Uterus (tissue), 4 donors: ENCODE data around the gene KCNK13. TPM values are rescaled to one million over a fixed set of nuclear protein-coding genes. Genes with fewer than 3 reads are reported as not detected.

Experiments used
- DNase-seq, 2 donors: peaks; one replicate each; pipeline ENCODE4 v3.0.0-alpha.2; 2019 to 2020
- H3K27ac ChIP-seq, 2 donors: fragments of 200-600 bp; sonication (generic); 1 replicate in 1 of 2; 2 replicates in 1 of 2; pipeline ENCODE4 v1.5.1; 2016 to 2018
- H3K27me3 ChIP-seq, 2 donors: fragments of 200-600 bp; sonication (generic); one replicate each; pipeline ENCODE4 v1.5.1; 2018 to 2019; ENCODE audit warnings: control low read depth in 1 of 2
- H3K36me3 ChIP-seq, 2 donors: fragments of 200-600 bp; sonication (generic); one replicate each; pipeline ENCODE4 v1.5.1; 2019; ENCODE audit warnings: control low read depth in 1 of 2
- H3K4me1 ChIP-seq, 2 donors: fragments of 200-600 bp; sonication (generic); one replicate each; pipeline ENCODE4 v1.5.1; 2018 to 2019; ENCODE audit warnings: control low read depth in 1 of 2
- H3K4me3 ChIP-seq, 2 donors: fragments of 200-600 bp; sonication (generic); 1 replicate in 1 of 2; 2 replicates in 1 of 2; pipeline ENCODE4 v1.5.1; 2018 to 2019; ENCODE audit warnings: mild to moderate bottlenecking in 1 of 2
- H3K9me3 ChIP-seq, 2 donors: fragments of 200-600 bp; sonication (generic); one replicate each; pipeline ENCODE4 v1.5.1; 2019; ENCODE audit warnings: control low read depth in 1 of 2
- CTCF ChIP-seq, 4 experiments: fragments of 200-600 bp in 2 of 4; fragments of 450-650 bp in 2 of 4; sonication (generic) in 2 of 4; IDR thresholded peaks; one replicate each; pipeline ENCODE4 v1.5.1; 2016 to 2019; ENCODE audit warnings: antibody characterized with exemption in 4 of 4, mild to moderate bottlenecking in 2 of 4, moderate library complexity in 1 of 4
- POLR2A ChIP-seq, 2 donors: fragments of 450-650 bp; IDR thresholded peaks; one replicate each; pipeline ENCODE4 v1.6.1; 2016; ENCODE audit warnings: antibody characterized with exemption in 2 of 2, mild to moderate bottlenecking in 1 of 2, moderate library complexity in 1 of 2
- intact Hi-C: fragments of 100-400 bp; cut with DNase I; formaldehyde crosslinking; loops from one replicate; pipeline ENCODE4 v1.15.1; 2023; ENCODE audit warnings: low total_unique reads
- total RNA-seq, 4 donors: library from RNA; depleted of rRNA in 3 of 4; stranded (reverse); fragments of >200 nt in 3 of 4; gene quantifications; one replicate each; pipeline versions ENCODE4 v1.1.0 to v1.2.4, GENCODE V29; 2014 to 2023
- donor health status: DM: yes; HTN: yes; CAD: no.

Gene KCNK13
- total RNA-seq, 4 donors from 2014 or later = 0.14 TPM; not detected in 3

- Histone ChIP-seq H3K9me3 (no peaks in the 10 kb centered on the region), H3K4me1 (no peaks in the 10 kb centered on the region), H3K4me3 (no peak overlapping the region), H3K36me3 (no peaks in the 10 kb centered on the region), H3K27me3 (no peaks in the 10 kb centered on the region), H3K27ac (no peak overlapping the region)
- TF ChIP-seq CTCF (IDR thresholded peaks at IDR 0.05) (no peak), POLR2A (IDR thresholded peaks at IDR 0.05) (no peak)
- intact Hi-C loops = no loop called here
- DNase-seq = no peak
Observed at GRCh38 chr14:90132821-90133570, 71.2 kb downstream of the KCNK13 start.

GRCh38 chr14:90136904-90137303 is 75.1 kb downstream of the KCNK13 start:
- TF ChIP-seq POLR2A (IDR thresholded peaks at IDR 0.05) (no peak), CTCF (IDR thresholded peaks at IDR 0.05) (no peak)
- H3K27ac ChIP-seq = no peak overlapping the region
- H3K9me3 ChIP-seq = no peaks in the 10 kb centered on the region
- H3K4me3 ChIP-seq = no peak overlapping the region
- no peaks in the 10 kb centered on the region for H3K27me3 ChIP-seq
- no peaks in the 10 kb centered on the region for H3K36me3 ChIP-seq
- no peaks in the 10 kb centered on the region for H3K4me1 ChIP-seq
- intact Hi-C loops = no loop called here
- no peak for DNase-seq

GRCh38 chr14:90137807-90138206 is 76.0 kb downstream of the KCNK13 start:
- intact Hi-C loops = no loop called here
- TF ChIP-seq POLR2A (IDR thresholded peaks at IDR 0.05) (no peak), CTCF (IDR thresholded peaks at IDR 0.05) (no peak)
- DNase-seq = no peak
- no peak overlapping the region for H3K4me3 ChIP-seq
- H3K27me3 ChIP-seq = no peaks in the 10 kb centered on the region
- H3K27ac ChIP-seq = no peak overlapping the region
- H3K4me1 ChIP-seq = no peaks in the 10 kb centered on the region
- no peaks in the 10 kb centered on the region for H3K36me3 ChIP-seq
- H3K9me3 ChIP-seq = no peaks in the 10 kb centered on the region

- Histone ChIP-seq H3K27ac (no peak overlapping the region), H3K4me1 (no peaks in the 10 kb centered on the region), H3K27me3 (no peaks in the 10 kb centered on the region), H3K36me3 (no peaks in the 10 kb centered on the region), H3K4me3 (no peak overlapping the region), H3K9me3 (no peaks in the 10 kb centered on the region)
- DNase-seq = no peak
- TF ChIP-seq CTCF (IDR thresholded peaks at IDR 0.05) (no peak), POLR2A (IDR thresholded peaks at IDR 0.05) (no peak)
- intact Hi-C loops = no loop called here
Observed at GRCh38 chr14:90139199-90139598, 77.4 kb downstream of the KCNK13 start.

GRCh38 chr14:90140298-90140955 is 78.6 kb downstream of the KCNK13 start:
- Histone ChIP-seq H3K9me3 (no peaks in the 10 kb centered on the region), H3K36me3 (no peaks in the 10 kb centered on the region), H3K27me3 (no peaks in the 10 kb centered on the region), H3K4me1 (no peaks in the 10 kb centered on the region), H3K27ac (no peak overlapping the region), H3K4me3 (no peak overlapping the region)
- TF ChIP-seq POLR2A (IDR thresholded peaks at IDR 0.05) (no peak), CTCF (IDR thresholded peaks at IDR 0.05) (no peak)
- DNase-seq = no peak
- intact Hi-C loops = no loop called here
